NCI-H1092 (cell line): Measurements from ENCODE around the gene PHC3.

ENCODE experiments used
- DNase-seq: peaks from one replicate; lab custom pipeline; 2025; lab: John Stamatoyannopoulos, UW

The PHC3 gene

DNA sequence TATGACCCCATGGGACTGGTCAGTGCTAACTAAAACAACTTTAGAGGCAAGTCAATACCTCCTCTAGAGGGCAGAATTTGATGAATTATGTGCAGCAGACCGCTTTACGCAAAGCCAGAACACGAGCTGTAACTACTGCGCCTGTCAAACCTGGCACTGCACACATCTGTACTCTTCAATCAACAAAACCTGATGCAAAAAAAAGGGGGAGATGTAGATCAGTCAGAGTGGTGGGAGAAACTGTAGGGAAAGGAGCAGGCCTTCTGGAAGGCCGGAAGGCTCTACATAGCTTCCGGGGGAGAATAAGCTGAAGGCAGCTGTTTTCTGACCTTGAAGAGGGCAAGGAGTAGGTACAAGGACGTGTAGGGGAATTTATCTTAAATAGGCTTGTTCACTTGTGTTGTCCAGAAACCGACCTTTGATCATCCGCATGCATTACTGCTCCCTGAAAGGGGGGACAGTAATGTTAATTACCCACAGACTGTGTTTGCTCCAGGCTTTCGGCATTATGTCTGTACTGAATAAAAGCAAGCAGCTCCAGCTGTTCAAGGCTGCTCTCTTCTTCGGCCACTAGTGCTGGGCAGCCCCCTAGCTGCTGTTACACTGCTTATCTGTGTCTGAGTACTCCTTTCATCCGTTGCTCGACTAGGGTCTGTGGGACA is 102.8 kb downstream of the PHC3 start:
- no peak for DNase-seq

DNA sequence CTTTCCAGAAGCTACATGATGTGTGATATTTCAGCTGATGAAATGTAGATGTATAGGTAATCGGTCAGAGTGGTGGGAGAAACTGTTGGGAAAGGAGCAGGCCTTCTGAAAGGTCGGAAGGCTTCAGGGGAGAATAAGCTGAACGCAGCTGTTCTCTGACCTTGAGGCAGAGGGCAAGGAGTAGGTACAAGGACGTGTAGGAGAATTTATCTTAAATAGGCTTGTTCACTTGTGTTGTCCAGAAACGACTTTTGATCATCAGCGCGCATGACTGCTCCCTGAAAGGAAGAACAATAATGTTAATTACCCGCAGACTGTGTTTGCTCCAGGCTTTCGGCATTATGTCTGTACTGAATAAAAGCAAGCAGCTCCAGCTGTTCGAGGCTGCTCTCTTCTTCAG is 104.2 kb downstream of the PHC3 start:
- DNase-seq = no peak

DNA sequence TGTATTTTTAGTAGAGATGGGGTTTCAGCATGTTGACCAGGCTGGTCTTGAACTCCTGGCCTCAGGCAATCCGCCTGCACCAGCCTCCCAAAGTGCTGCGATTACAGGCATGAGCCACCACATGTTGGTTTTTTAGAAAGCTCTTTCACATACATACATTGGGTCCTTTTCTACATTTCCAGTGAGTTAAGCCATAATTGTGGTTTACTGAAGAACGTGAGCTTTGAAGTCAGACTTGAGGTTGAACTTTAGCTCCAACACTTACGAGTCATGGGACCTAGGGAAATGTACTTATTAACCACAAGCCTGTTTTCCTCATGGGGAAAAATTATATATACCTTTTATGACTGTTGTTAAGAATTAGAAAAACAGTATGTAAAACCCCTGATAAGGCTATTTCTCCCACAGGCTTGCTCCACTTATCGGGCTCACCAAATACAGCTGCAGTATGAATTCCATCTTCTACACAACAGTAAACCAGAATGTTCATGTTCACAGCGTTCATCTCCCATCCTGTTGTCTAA is 104.8 kb downstream of the PHC3 start:
- no peak for DNase-seq

DNA sequence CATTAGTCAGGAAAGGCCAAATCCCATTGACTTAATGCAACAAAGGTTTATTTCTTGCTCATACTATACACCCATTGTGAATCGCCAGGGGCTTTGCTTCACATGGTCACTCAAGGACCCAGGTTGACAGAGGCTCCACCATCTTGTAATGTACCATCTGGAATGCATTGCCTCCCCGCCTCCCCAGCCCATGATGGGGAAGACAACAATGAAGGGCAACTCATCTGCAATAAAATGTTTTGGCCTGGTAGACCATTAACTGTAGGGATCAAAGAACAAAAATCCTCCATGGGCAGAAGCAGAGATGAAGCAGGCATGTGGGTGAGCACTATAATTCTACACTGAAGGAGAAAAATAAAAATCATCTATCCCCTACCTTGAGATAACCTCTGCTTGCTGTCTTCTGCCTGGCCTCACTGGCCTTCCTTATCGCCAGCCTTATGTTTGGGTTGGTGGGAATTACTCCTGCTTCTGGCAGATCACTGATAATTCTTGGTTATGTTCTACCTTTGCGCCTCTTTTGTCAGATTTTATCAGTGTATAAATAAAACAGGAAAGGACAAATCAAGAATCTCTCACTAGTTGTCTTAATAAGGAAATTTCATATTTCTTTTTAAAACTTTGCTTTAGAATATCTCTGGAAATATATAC is 106.0 kb downstream of the PHC3 start:
- no peak for DNase-seq

DNA sequence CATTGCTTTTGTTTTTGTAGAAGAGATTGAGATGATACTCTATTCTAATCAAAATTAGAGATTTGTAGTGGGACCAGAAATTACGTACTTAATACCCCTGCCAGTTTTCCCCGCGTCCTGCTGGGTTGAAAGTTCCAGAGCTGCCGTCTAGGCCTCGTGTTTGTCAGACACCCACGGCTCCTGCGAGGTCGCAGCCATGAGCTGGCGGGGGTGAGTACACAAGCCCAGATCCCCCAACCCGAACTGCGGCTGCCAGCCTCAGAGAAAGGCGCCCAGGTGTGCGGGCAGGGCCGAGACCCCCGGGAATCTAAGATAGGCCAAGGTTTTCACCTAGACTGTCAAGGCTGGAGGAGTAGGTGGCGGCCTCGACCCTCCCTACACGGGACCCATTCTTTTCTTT is 117.4 kb downstream of the PHC3 start:
- DNase-seq = no peak

DNA sequence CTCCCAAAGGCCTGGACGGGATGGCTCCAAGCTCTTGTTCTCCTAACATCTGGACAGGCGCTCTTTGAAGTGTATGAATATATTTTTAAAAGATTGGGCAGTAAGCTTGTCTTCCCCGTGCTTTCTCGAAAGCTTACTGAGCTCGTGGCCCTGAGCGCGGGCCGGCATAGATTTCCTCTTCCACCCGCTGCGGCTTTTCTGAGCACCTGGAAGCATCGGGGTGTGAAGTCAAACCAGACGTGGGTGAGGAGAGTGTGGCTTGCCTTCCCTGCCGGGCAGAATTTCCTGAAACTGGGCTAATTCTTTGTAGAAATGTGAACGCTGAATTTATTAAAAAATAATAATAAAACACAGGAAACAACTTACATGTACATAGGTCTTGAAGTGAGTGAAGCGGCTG is 117.8 kb downstream of the PHC3 start:
- DNase-seq = no peak

DNA sequence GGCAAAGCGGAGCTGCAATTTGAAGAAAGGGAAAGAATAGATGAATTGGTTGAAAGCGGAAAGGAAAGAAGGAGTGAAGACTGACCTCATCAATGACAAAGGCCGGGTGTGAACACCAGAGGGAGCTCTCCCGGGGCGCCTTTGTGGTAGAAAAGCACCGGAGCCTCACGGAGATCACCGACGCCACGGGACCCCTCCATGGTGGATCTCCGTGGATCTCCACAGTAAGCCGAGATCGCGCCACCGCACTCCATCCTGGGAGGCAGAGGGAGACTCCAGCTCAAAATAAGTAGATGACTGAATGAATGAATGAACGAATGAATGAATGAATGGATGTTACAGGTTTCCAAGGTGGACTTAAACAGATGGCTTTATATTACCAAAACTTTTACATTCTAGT is 118.8 kb downstream of the PHC3 start:
- no peak for DNase-seq

DNA sequence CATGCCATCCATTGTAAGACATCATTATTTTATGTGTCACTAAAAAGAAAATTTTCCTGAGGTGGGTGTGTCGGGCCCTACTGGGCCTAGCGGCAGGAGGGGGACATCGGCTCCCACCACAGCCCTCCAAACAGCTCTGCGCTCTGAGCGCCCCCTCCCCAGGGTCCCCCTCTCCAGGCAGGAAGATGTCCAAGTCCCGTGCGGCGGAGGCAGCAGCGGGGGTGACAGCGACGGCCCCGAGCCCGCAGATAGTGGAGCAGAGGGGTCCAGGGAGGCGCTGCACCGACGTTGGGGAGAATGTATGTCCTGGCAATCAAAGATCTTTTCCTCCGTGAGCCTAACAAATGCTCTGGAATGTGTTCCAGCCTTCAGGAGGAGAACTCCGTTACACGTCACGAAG is 119.5 kb downstream of the PHC3 start:
- DNase-seq = no peak

DNA sequence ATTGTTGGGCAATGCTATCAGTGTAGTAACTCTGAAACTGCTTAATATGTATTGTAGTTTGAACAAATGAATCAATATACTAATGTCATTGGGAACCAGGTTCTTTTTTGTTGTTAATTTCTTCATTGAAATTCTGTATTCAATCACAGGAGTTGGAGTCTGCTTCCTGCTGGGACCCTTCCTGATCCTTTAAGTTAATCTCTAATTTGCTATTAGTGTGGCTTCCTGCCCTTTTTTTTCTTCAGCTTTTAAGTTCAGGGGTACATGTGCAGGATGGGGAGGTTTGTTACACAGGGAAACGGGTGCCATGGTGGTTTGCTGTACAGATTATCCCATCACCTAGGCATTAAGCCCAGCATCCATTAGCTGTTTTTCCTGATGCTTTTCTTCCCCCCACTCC is 122.1 kb downstream of the PHC3 start:
- no peak for DNase-seq

DNA sequence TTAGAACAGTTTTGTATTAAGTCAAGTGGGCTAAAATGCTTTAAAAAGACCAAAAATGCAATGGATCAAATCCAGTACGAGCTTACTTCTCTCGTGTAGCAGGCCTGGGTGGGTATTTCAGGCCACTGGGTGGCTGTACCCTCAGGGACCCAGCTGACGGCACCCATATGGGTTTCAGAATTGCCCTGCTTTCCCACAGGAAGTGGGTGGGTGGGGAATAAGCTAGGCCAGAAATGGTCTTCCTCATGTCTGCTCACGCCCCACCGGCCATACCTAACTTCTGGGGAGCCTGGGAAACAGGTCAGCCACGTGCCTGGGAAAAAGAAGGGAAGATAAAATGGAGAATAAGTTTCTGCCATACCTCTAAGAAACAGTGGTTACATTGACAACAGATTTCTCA is 123.4 kb downstream of the PHC3 start:
- DNase-seq = no peak

DNA sequence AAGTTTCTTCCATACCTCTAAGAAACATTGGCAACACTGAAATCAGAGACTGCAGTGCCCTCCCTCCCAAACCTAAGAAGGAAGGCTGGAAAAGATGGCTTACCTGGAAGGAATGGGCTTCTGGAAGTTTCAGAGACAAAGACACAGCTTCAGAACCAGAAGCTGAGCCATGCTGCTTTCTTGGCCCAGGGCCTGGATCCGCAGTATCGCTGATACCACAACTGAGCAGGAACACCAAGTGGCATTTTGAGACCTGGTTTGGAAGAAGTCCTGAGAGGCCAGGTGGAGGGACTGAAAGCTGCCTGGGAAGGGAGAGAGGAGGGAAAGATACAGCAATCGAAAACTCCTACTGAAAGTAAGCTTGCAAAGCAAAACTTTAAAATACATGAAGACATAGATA is 124.0 kb downstream of the PHC3 start:
- no peak for DNase-seq

DNA sequence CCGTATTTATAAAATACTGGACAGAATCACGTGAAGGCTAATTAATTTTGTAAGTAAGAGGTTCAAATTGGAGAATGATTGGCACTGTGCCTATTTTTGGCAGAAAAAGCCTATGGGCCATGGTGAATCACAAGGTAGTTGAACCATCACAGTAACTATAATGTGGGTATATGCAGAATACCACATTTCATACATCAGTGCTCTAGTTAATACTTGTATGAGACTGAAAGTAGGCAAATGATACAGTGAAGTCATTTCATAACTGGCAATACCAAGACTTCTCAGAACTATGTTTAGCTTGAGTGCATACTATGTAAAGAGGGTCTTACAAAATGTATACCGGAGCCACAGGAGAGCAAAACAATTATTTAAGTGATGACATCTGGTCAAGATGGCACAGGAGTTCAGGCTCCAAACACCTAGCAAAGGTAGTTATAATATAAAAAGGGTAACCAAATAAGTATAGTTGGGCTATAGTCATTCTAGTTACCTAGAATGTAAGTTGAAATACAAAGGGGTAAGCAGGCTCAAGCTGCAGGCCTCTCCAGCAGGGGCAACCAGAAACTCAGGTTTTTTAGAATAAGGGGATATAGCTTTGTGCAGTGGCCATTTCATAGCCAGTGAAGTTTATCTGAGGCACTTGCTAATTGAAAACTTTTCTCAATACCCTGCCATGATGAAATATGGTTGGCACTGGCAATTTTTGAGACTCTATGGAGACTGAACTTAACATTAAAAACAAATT is 124.7 kb downstream of the PHC3 start:
- no peak for DNase-seq

DNA sequence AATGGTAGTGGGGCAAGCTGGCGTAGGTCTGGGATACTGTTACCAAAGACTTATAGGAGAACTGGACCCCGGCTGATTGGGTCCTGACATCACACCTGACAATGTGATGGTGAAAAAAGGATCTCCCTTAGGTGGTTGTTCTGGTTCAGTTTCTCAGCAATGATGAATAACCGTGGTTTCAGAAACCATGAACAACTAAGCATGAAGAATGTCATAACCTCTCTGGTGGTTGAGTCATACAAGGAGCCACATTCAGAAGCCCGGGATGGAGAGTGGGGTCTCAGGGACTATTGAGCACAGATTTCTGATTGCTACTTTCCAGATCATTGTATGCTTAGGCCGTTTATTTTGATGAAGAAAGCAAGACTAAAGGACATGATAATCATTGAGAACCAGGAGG is 126.3 kb downstream of the PHC3 start:
- no peak for DNase-seq

DNA sequence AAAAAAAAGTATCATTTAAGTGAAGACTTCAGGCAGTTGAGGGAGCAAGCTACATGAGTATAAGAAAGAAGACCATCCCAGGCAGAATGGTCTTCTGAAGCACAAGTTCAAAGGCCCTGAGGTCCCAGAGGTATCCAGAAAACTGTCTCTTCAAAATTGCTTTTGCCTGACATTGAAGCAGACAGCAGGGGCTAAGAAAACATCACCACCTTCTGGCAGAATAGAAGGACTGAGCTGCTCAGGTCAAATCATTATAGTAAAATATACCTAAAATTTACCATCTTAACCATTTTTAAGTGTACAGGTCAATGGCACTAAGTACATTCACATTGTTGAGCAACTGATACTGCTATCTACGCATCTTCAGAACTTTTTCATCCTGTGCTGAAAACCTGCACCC is 127.3 kb downstream of the PHC3 start:
- DNase-seq = no peak

DNA sequence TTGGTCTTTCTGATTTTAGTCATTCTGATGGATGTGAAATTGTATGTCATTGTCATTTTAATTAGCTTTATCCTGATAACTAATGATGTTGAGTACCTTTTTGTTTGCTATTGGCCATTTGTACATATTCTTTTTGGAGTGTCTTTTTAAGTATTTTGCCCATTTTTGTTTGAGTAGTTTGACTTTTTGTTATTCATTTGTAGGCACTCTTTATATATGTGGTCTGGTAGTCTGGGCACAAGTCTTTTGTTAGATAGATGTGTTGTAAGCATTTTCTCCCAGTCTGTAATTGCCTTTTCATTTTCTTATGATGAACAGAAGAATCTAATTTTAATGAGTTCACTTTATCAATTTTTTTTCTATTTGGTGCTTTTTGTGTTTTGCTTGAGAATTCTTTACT is 129.1 kb downstream of the PHC3 start:
- DNase-seq = no peak

DNA sequence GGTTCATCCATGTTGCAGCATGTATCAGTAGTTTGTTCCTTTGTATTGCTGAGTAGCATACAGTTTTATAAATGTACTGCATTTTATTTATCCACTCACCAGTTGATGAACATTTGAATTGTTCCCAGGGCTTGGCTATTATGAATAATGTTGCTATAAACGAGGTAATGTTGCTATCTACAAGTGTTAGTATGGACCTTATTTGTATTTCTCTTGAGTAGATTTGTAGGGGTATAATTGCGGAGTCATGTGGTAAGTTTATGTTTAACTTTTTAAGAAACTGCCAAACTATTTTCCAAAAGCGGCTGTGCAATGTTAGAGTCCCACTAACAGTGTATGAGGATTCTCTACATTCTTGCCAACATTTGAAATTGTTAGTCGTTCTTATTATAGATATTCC is 130.8 kb downstream of the PHC3 start:
- DNase-seq = no peak

DNA sequence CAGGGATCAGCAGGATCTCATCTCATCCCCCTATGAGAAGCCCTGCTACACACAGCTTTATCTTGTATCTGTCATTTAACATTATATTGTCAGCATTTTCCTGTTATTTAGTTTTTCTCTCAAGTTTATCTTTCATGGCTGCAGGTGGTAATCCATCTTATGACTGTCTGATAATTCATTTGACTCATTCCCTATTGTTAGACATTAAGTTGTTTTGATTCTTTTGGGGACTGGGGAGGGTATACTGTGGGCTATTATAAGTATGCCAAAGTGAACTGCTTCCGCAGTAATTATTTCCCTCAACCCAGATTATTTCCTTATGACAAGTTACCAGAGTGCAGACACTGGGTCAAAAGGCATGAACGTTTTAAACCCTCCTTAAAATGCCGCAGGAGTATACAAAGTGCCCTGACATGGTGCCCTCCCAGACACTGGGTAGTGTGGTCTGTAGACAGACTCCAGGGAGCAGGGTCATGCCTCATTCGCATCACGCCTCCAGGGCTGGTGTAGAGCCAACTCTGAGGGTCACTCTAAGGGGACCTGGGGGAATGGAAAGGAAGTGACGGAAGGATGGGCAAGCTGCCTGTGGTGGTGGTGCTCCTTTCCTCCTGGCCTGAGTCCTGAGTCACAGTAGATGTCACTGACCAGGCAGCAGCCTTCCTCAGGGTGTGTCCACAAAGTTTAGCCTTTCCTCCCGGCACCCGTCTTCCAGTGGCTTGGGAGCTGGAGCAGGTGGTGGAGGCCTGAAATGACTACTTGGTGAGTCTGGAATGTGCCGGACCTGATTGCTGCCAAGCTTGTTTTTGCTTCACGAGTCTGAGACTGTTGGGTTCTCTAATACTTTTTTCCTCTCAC is 132.2 kb downstream of the PHC3 start:
- DNase-seq = no peak

DNA sequence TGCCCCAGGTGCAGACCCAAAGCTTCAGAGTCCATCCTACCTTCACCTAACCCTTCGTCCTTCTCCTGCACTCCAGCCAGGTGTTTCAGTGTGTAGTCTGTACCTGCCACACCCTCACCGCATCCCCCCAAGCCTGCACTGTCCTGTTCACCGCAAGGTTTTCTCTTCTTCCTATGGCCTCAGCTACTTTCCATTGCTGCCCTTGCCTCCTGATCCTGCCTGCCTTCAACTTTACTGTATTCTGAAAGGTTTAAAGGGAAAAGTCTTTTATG is 134.5 kb downstream of the PHC3 start:
- DNase-seq = no peak

DNA sequence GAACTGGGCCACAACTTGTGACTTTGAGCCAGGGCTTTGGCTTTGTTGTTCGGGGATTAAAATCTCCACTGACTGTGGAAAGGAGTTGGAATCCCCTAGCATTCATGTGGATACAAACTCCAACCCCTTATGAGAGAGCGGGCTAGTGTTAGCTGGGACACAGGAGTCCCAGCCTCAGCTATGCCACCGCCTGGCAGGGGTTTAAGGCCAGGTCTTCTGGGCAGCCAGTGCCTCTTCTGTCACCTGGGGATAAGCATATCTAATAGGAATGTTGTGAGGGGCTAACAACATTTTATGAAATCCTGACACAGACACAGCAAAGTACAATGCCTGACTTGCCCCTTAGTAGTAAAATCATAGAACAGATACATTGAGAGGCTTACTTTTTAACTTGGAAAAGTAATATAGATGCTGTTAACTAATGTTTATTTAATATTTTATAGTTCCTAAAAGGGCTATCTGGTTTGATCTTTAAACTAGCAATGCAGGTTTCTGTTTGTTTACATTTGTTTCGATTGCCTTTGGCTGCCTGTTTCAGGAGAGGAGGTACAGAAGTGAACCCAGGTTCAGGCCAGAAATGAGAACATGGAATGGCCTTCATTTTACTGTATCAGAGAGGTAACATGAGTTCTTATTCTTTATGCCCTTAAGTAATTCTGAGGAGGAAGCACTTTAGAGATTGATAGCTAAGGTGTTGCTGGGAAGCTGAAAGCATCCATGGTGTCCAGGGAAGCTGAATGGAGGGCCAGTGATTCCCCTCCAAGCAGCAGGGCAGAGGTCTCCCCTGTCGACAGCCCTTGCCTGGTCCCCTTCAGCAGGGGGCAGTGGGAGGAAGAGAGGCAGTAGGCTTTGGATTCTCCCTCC is 135.0 kb downstream of the PHC3 start:
- no peak for DNase-seq

DNA sequence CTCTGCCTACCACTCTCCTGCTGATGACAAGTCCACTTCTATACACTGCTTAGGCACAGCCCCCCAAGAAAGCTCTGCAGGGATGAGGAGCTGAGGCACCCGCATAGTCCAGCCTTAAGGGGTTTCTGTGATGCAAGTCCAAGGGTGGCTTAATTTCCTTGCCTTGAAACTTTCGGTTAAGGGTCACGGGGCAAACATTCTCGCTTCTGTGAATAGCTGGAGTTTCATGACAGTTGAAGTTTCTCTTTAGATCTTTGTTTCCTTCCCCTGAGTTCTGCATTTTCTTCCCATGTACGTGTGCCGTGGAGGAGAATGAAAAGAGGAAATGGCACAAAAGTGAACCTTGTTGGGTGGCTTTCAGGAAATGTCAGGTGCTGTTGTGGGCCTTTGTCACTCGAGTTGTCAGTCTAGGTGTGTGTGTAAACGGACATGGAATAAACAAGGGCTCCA is 136.7 kb downstream of the PHC3 start:
- DNase-seq = no peak

DNA sequence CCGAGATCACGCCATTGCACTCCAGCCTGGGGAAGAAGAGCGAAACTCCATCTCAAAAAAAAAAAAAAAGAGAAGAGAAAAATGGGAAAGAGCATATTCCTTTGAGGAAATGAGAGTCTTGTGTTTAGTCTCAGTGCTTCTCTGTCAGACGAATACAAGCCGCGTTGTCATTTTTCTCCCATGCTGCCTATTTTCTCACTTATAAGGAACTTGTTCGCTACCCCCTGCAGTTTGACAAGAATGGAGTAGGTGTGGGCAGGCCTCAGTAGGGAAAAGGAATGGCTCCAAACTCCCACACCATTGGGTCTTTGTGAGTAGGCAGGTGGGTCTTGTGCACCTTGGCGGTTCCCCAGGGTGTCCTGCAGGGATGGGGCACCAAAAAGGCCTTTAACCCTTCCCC is 137.3 kb downstream of the PHC3 start:
- DNase-seq = no peak

DNA sequence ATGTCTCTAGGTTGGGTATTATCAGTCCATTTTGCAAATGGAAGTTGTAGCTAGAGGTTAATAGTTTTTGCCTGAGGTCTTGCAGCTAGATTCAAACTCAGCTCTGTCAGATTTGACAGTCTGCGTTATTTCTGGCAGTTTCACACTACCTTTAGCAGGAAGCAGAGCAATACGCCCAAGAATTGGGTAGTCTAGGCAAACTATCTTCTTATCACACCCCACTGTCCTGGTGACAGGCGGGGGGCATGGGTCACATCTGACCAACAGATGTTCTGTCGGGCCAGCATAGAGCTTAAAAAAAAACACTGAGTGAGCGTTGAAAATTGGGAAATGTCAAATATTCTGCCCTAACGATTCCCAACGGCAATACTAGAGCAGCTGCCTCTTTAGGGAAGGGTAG is 138.0 kb downstream of the PHC3 start:
- no peak for DNase-seq
